ENCODE data around the gene NAGK. TPM values are rescaled to one million over a fixed set of nuclear protein-coding genes. Genes with fewer than 3 reads are reported as not detected.
"Not testable (repeated sequence)": the region's sequence is repeated elsewhere in the genome, so short reads cannot be mapped to it uniquely, and the experiment has no call there.

The NAGK gene
- total RNA-seq, 1 donor from 2014 or later: 46.7 TPM

- H3K4me3 ChIP-seq; DNase-seq; H3K36me3 ChIP-seq; intact Hi-C loops (cut with micrococcal nuclease); H3K9me3 ChIP-seq (replicated peaks); H3K27ac ChIP-seq (replicated peaks); H3K4me1 ChIP-seq: not testable (repeated sequence)
- H3K27me3 ChIP-seq (ENCODE audit: low read depth): peaks cover 36% of the 10 kb centered on the region
Observed at GRCh38 chr2:71092491-71093260, 24.2 kb downstream of the NAGK start.

- no peaks in the 10 kb centered on the region for H3K36me3 ChIP-seq
- peak; percentile 37 for DNase-seq
- H3K27ac ChIP-seq (replicated peaks): no peak overlapping the region
- H3K4me3 ChIP-seq: no peak overlapping the region
- intact Hi-C loops (cut with micrococcal nuclease): no loop called here
- TF ChIP-seq CTCF (IDR thresholded peaks at IDR 0.05; ENCODE audit: borderline replicate concordance): peak; percentile 78
- no peaks in the 10 kb centered on the region for H3K4me1 ChIP-seq
- no peaks in the 10 kb centered on the region for H3K9me3 ChIP-seq (replicated peaks)
- no peaks in the 10 kb centered on the region for H3K27me3 ChIP-seq (ENCODE audit: low read depth)
Observed at GRCh38 chr2:71100195-71100964, 31.9 kb downstream of the NAGK start.

- TF ChIP-seq CTCF (IDR thresholded peaks at IDR 0.05; ENCODE audit: borderline replicate concordance): no peak
- intact Hi-C loops (cut with micrococcal nuclease): no loop called here
- Histone ChIP-seq H3K27me3 (ENCODE audit: low read depth) (no peaks in the 10 kb centered on the region), H3K9me3 (replicated peaks) (no peaks in the 10 kb centered on the region), H3K4me3 (no peak overlapping the region), H3K27ac (replicated peaks) (no peak overlapping the region), H3K36me3 (no peaks in the 10 kb centered on the region), H3K4me1 (no peaks in the 10 kb centered on the region)
- no peak for DNase-seq
Observed at GRCh38 chr2:71101656-71102055, 33.2 kb downstream of the NAGK start.

DNA sequence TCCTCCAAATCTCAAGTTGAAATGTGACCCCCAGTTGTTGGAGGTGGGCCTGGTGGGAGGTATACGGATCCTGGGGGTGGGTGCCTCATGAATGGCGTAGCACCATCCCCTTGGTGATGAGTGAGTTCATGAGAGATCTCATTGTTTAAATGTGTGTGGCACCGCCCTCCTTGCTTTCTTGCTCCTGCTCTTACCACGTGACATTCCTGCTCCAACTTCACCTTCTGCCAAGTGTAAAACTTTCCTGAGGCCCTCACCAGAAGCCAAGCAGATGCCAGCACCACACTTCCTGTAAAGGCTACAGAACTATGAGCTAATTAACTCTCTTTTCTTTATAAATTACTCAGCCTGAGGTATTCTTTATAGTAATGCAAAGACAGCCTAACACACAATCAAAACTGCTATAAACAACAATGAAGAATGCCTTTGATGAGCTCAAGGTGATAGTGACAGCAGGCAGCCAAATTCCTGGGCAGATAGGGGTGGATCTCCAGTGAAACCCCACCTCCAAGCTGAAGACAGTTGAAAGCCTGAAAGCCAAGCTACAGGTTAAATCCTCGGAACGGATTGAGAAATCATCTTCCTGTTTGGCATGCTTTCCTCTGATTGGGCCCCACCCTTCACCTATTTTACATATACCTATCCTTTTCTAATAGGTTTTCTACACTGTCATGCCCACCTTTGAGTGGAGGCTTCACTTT lies 34.7 kb downstream of the NAGK start:
- intact Hi-C loops (cut with micrococcal nuclease): no loop called here
- Histone ChIP-seq H3K27me3 (ENCODE audit: low read depth) (no peaks in the 10 kb centered on the region), H3K36me3 (peaks cover 5% of the 10 kb centered on the region), H3K4me3 (no peak overlapping the region), H3K9me3 (replicated peaks) (no peaks in the 10 kb centered on the region), H3K27ac (replicated peaks) (no peak overlapping the region), H3K4me1 (no peaks in the 10 kb centered on the region)
- no peak for TF ChIP-seq CTCF (IDR thresholded peaks at IDR 0.05; ENCODE audit: borderline replicate concordance)
- no peak for DNase-seq

GRCh38 chr2:71103809-71104208 lies 35.4 kb downstream of the NAGK start:
- Histone ChIP-seq H3K27ac (replicated peaks) (no peak overlapping the region), H3K36me3 (peaks cover 12% of the 10 kb centered on the region), H3K9me3 (replicated peaks) (no peaks in the 10 kb centered on the region), H3K4me3 (no peak overlapping the region), H3K27me3 (ENCODE audit: low read depth) (no peaks in the 10 kb centered on the region), H3K4me1 (no peaks in the 10 kb centered on the region)
- no peak for DNase-seq
- intact Hi-C loops (cut with micrococcal nuclease): no loop called here
- no peak for TF ChIP-seq CTCF (IDR thresholded peaks at IDR 0.05; ENCODE audit: borderline replicate concordance)

GRCh38 chr2:71106463-71106862 lies 38.0 kb downstream of the NAGK start:
- H3K27ac ChIP-seq (replicated peaks); intact Hi-C loops (cut with micrococcal nuclease); H3K27me3 ChIP-seq (ENCODE audit: low read depth): not testable (repeated sequence)

More at GRCh38 chr2:71106463-71106862, 38.0 kb downstream of the NAGK start:
- not testable (repeated sequence) for H3K4me3 ChIP-seq; H3K9me3 ChIP-seq (replicated peaks); H3K4me1 ChIP-seq; DNase-seq
- H3K36me3 ChIP-seq: peaks cover 33% of the 10 kb centered on the region
